ENCODE results near the gene CAPN1. TPM values are rescaled to one million over a fixed set of nuclear protein-coding genes. Genes with fewer than 3 reads are reported as not detected.

The CAPN1 gene
- polyA plus RNA-seq, 1 donor from 2014 or later = 102 TPM

GRCh38 chr11:65187146-65187675 lies 5.5 kb downstream of the CAPN1 start (continued):
- TF ChIP-seq EZH2 (IDR thresholded peaks at IDR 0.05; ENCODE audit: borderline replicate concordance, insufficient read depth, low read length, poor library complexity, severe bottlenecking) = no peak

- Histone ChIP-seq H3K79me2 (replicated peaks; ENCODE audit: insufficient read depth, low read length) (peaks cover 6% of the 10 kb centered on the region), H2AFZ (ENCODE audit: low read depth, low read length) (no peak overlapping the region), H3K9ac (ENCODE audit: low read length) (no peak overlapping the region), H4K20me1 (ENCODE audit: insufficient read depth) (no peaks in the 10 kb centered on the region), H3K36me3 (ENCODE audit: insufficient read depth, low read length) (no peaks in the 10 kb centered on the region), H3K9me3 (ENCODE audit: low read length) (no peaks in the 10 kb centered on the region), H3K9me2 (ENCODE audit: insufficient read depth, low read length) (no peaks in the 10 kb centered on the region), H3K4me2 (ENCODE audit: low read length) (no peak overlapping the region), H3F3A (ENCODE audit: insufficient read depth, low read length, poor library complexity, severe bottlenecking) (no peaks in the 10 kb centered on the region), H3K4me3 (ENCODE audit: low read length) (no peak overlapping the region), H3K27ac (ENCODE audit: low read length) (no peak overlapping the region), H3K27me3 (ENCODE audit: insufficient read depth, low read depth, low read length) (no peaks in the 10 kb centered on the region)
- TF ChIP-seq REST (IDR thresholded peaks at IDR 0.05; ENCODE audit: borderline replicate concordance) = no peak
- no peak for TF ChIP-seq EZH2 (IDR thresholded peaks at IDR 0.05; ENCODE audit: borderline replicate concordance, insufficient read depth, low read length, poor library complexity, severe bottlenecking)
Observed at GRCh38 chr11:65187971-65188461, 6.3 kb downstream of the CAPN1 start.

- no peak overlapping the region for H3K4me2 ChIP-seq (ENCODE audit: low read length)
- H3K9ac ChIP-seq (ENCODE audit: low read length) = no peak overlapping the region
- H3K36me3 ChIP-seq (ENCODE audit: insufficient read depth, low read length) = no peaks in the 10 kb centered on the region
- H3K9me2 ChIP-seq (ENCODE audit: insufficient read depth, low read length) = no peaks in the 10 kb centered on the region
- H3F3A ChIP-seq (ENCODE audit: insufficient read depth, low read length, poor library complexity, severe bottlenecking) = no peaks in the 10 kb centered on the region
- H3K27me3 ChIP-seq (ENCODE audit: insufficient read depth, low read depth, low read length) = no peaks in the 10 kb centered on the region
- H4K20me1 ChIP-seq (ENCODE audit: insufficient read depth) = no peaks in the 10 kb centered on the region
- no peaks in the 10 kb centered on the region for H3K9me3 ChIP-seq (ENCODE audit: low read length)
- no peak overlapping the region for H3K4me3 ChIP-seq (ENCODE audit: low read length)
- H3K27ac ChIP-seq (ENCODE audit: low read length) = no peak overlapping the region
- no peak overlapping the region for H2AFZ ChIP-seq (ENCODE audit: low read depth, low read length)
- peaks cover under 1% of the 10 kb centered on the region for H3K79me2 ChIP-seq (replicated peaks; ENCODE audit: insufficient read depth, low read length)
- TF ChIP-seq MXI1 (conservative IDR thresholded peaks at IDR 0.05; ENCODE audit: poor library complexity, severe bottlenecking) (no peak), EP300 (conservative IDR thresholded peaks at IDR 0.05; ENCODE audit: poor library complexity, severe bottlenecking) (no peak), TAF1 (IDR thresholded peaks at IDR 0.05; ENCODE audit: low read depth) (no peak), EZH2 (IDR thresholded peaks at IDR 0.05; ENCODE audit: borderline replicate concordance, insufficient read depth, low read length, poor library complexity, severe bottlenecking) (no peak), POLR2AphosphoS5 (IDR thresholded peaks at IDR 0.05) (no peak), CTCF (IDR thresholded peaks at IDR 0.05; ENCODE audit: poor library complexity, severe bottlenecking) (no peak), RAD21 (conservative IDR thresholded peaks at IDR 0.05) (no peak), REST (IDR thresholded peaks at IDR 0.05; ENCODE audit: borderline replicate concordance) (no peak), SMC3 (conservative IDR thresholded peaks at IDR 0.05; ENCODE audit: poor library complexity) (no peak)
Observed at GRCh38 chr11:65188486-65188885, 6.8 kb downstream of the CAPN1 start.
